GM19324 (cell line): ENCODE measurements around the gene LRRC26.
"Not testable (repeated sequence)": the region's sequence is repeated elsewhere in the genome, so short reads cannot be mapped to it uniquely, and the experiment has no call there.

Experiments used
- ATAC-seq: cut with Tn5 transposase; IDR thresholded peaks from one replicate; pipeline ENCODE4 v1.9.1; 2021; ENCODE audit warnings: mild to moderate bottlenecking, moderate library complexity; ENCODE audit not compliant: unreplicated experiment, low FRiP score

The LRRC26 gene

GRCh38 chr9:137139468-137140150 lies 30.2 kb downstream of the LRRC26 start:
- no peak for ATAC-seq

GRCh38 chr9:137138722-137139467 lies 31.0 kb downstream of the LRRC26 start, which contains the start of gene GRIN1:
Gene GRIN1, plus strand, starts transcription at chr9:137139154. Its CDS starts 333 bp downstream, at chr9:137139487.
- no peak for ATAC-seq

- ATAC-seq, result no peak
These were observed 31.7 kb downstream of the LRRC26 start for GRCh38 chr9:137138058-137138721.

GRCh38 chr9:137136881-137137607 lies 32.8 kb downstream of the LRRC26 start:
- ATAC-seq, result no peak

GRCh38 chr9:137136261-137136880 lies 33.5 kb downstream of the LRRC26 start:
- no peak for ATAC-seq

DNA sequence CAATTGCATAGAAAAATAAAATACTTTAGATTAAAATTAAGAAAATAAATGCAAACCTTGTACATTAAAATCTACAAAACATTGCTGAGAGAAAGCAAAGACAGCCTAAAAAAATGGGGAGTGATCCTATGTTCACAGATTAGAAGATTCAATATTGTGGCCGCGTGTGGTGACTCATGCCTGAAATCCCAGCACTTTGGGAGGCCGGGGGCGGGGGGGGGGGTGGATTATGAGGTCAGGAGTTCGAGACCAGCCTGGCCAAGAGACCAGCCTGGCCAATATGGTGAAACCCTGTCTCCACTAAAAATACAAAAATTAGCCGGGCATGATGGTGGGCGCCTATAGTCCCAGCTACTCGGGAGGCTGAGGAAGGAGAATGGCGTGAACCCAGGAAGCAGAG lies 34.7 kb downstream of the LRRC26 start:
- ATAC-seq, result not testable (repeated sequence)

GRCh38 chr9:137134191-137134590 lies 35.7 kb downstream of the LRRC26 start:
- no peak for ATAC-seq

DNA sequence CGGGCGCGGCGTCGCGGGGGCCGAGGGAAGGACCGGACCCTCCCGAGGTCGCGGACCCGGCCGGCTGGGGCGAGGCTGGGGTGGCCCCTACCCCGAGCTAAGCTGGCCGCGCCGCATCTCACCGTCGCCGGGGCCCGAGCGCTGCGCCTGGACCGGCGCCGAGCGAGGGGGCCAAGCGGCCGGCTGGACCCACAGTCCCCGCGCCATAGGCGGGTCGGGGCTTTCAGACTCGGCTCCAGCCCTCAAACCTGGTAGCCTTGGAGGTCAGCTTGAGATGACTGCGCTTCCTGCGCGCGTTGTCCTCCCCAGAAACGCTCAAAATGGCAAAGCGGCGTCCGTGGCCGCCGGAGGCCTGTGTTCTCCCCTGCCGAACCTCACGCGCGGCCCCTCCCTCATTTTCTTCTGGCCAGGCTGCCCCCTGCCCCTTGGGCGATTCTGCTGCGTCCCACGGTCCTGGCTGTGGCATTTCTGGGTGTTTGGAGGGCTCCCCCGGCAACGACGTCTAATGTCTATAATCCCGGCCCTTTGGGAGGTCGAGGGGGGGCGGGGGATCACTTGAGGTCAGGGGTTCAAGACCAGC lies 39.6 kb downstream of the LRRC26 start:
- no peak for ATAC-seq

- ATAC-seq, result peak; percentile 83
These were observed 40.2 kb downstream of the LRRC26 start for GRCh38 chr9:137129456-137130175.

DNA sequence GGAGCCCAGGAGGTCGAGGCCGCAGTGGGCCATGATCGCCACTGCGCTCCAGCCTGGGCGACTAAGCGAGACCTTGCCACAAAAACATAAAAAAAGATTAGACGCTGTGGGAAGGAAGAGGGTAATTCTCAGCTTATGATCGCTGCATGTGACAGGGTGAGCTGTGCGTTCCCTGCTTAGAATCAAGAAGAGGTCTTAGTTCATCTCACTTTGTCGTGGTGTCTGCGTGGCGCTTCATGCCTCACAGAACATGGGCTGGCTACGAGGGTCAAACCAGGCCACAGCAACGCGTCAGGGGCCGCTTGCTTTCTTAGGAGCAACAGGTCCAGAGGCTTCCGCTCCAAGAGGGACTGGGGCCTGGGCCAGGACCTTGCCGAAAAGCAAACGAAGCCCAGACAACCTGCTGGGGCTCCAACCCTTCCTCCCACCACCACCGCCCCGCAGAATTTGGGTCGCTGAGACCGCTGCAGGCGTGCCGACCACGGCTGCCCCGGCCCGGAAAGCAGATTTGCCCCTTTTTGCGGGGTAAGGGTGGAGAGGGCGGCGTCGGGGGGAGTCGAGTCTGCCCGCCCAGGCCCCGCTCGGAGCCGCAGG lies 40.9 kb downstream of the LRRC26 start:
- peak; percentile 14 for ATAC-seq

DNA sequence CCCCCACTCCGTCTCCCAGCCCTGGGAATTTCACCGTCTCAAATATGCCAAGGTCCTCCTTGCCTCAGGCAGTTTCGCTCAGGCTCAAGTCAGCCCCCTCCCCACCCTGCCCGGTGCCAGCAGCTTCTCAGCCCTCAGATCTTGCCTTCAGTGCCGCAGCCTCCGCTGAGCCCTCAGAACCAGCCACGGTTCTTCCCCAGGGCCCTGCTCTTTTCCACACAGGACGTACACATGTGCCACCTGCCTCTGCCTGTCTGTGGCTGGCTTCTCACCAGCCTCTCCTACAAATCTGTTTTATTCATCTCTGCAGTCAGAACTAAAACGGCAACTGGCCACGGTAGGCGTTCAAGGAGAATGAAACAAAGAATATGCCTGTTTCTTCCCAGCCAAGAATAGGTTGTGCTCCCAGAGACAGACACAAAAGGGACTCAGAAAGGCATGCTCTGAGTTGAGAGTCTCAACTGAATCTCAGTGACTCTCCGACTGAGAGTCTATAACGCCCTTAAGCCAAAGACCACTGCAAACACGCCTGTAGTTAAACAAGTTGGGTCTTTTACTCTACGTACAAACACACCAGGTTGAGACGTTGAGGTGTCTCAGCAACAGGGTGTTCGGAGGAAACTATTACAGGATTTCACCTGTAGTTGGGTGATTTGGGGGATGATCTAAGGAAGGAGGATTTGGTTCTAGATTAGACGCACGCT lies 41.5 kb downstream of the LRRC26 start:
- ATAC-seq, result no peak

DNA sequence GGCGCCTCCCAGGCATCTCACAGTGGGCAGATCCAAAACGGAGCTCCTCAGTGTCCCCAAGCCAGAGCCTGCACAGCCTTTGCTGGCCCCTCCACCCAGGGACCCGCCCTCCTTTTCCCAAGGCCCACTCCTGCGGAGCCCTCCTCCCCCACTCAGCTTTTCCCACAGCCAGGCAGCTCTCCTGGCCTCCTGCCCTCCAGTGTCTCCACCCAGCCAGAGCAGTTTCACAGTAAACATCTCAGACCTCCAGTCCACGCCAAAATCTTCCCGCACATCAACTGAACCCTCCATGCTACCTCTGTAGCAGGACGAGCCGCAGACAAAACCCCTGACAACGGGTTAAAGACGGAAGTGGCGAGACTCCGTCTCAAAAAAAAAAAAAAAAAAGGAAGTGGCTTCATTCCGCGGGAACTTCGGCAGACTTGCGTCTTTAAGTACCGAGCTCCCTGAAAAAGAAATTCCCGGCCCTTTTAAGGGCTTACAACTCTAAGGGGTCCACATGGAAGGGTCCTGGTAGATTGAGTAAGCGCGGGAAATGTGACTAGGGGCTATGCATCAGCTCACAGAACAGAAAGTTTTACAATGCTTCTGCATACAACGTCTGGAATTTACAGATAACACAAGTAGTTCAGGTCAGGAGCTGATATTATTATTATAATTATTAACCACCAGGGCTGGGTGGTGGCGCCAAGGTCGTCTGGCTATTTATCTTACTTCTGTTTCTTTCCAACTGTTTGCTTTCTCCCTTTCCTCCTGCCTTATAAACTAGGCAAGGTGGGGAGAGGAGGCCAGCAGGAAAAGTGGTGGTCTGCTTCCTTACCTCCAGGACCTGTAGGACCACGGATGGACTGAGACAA lies 42.3 kb downstream of the LRRC26 start:
- no peak for ATAC-seq

- no peak for ATAC-seq
These were observed 43.1 kb downstream of the LRRC26 start for GRCh38 chr9:137126786-137127185.

DNA sequence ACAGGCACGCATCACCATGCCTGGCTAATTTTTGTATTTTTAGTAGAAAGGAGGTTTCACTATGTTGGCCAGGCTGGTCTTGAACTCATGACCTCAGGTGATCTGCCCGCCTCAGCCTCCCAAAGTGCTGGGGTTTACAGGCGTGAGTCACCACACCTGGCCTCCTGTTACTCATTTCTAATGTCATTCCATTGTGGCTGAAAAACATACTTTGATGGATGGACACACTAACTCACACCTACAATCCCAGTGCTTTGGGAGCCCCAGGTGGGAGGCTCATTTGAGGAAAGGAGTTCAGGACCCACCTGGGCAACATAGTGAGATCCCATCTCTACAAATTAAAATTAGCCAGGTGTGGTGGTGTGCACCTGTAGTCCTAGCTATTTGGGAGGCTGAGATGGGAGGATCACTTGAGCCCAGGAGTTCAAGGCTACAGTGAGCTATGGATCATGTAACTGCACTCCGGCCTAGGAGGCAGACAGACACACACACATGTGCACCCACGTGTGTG lies 45.8 kb downstream of the LRRC26 start:
- not testable (repeated sequence) for ATAC-seq

- no peak for ATAC-seq
These were observed 46.4 kb downstream of the LRRC26 start for GRCh38 chr9:137123468-137123837.

- ATAC-seq, result not testable (repeated sequence)
These were observed 46.9 kb downstream of the LRRC26 start for GRCh38 chr9:137122796-137123467.
